WTC11 (cell line): ENCODE results near the gene PTP4A1. TPM values are rescaled to one million over a fixed set of nuclear protein-coding genes. Genes with fewer than 3 reads are reported as not detected.
A peak's percentile ranks its signal among the peaks of the same experiment; 100 is the strongest.
"Not testable (repeated sequence)": the region's sequence is repeated elsewhere in the genome, so short reads cannot be mapped to it uniquely, and the experiment has no call there.

ENCODE experiments used
- ATAC-seq: fragments of 200-7000 bp; cut with Tn5 transposase; 2 replicates; pipeline ENCODE4 v1.10.0; 2021; ENCODE audit warnings: mild to moderate bottlenecking, moderate library complexity
- CTCF ChIA-PET: fragments of 300-600 bp; sonication (Branson Sonifier 250); formaldehyde crosslinking; loops from one replicate; lab custom pipeline; 2021; ENCODE audit warnings: antibody characterized with exemption; lab: Charles Lee
- POLR2A ChIA-PET: fragments of 350-600 bp; sonication (Branson Sonifier 250); formaldehyde crosslinking; loops from one replicate; lab custom pipeline; 2021; ENCODE audit warnings: antibody characterized with exemption; lab: Charles Lee
- DNase-seq: peaks from one replicate; pipeline ENCODE4 v3.0.0; 2021; ENCODE audit warnings: low spot score
- H3K27ac Mint-ChIP-seq: 2 replicates; pipeline ENCODE4 v1.8.0; 2021; ENCODE audit warnings: mixed read lengths
- H3K27me3 Mint-ChIP-seq: 2 replicates; pipeline ENCODE4 v1.8.0; 2021; ENCODE audit warnings: low read depth, mild to moderate bottlenecking, moderate library complexity, mixed read lengths
- H3K36me3 Mint-ChIP-seq: 2 replicates; pipeline ENCODE4 v1.8.0; 2021; ENCODE audit warnings: mixed read lengths
- H3K4me1 Mint-ChIP-seq: 2 replicates; pipeline ENCODE4 v1.8.0; 2022; ENCODE audit warnings: mixed read lengths
- H3K4me3 Mint-ChIP-seq: 2 replicates; pipeline ENCODE4 v1.8.0; 2021; ENCODE audit warnings: mild to moderate bottlenecking, moderate library complexity, mixed read lengths
- H3K9me3 Mint-ChIP-seq: 2 replicates; pipeline ENCODE4 v1.8.0; 2021; ENCODE audit warnings: mixed read lengths
- AR ChIP-seq: fragments of 250-450 bp; sonication (Bioruptor Pico); IDR thresholded peaks from 2 replicates; pipeline ENCODE4 v1.9.0; 2021; ENCODE audit warnings: mild to moderate bottlenecking
- ATF3 ChIP-seq: sonication (generic); formaldehyde crosslinking; conservative IDR thresholded peaks from 2 replicates; pipeline ENCODE4 v1.8.1; 2022; ENCODE audit warnings: mild to moderate bottlenecking, missing genetic modification reagents
- CBFB ChIP-seq: sonication (generic); formaldehyde crosslinking; IDR thresholded peaks from 2 replicates; pipeline ENCODE4 v1.8.1; 2022; ENCODE audit warnings: mild to moderate bottlenecking, low read depth, missing genetic modification reagents
- E2F5 ChIP-seq: sonication (generic); formaldehyde crosslinking; IDR thresholded peaks from 2 replicates; pipeline ENCODE4 v1.8.1; 2022; ENCODE audit warnings: mild to moderate bottlenecking, moderate library complexity, missing genetic modification reagents
- ELF4 ChIP-seq: sonication (generic); formaldehyde crosslinking; IDR thresholded peaks from 2 replicates; pipeline ENCODE4 v1.8.1; 2022; ENCODE audit warnings: low read depth, mild to moderate bottlenecking, moderate library complexity, missing genetic modification reagents
- FOXP1 ChIP-seq: sonication (generic); formaldehyde crosslinking; IDR thresholded peaks from 2 replicates; pipeline ENCODE4 v1.8.0; 2022; ENCODE audit warnings: missing genetic modification reagents, mild to moderate bottlenecking, moderate library complexity, borderline replicate concordance
- FOXP4 ChIP-seq: sonication (generic); formaldehyde crosslinking; IDR thresholded peaks from 2 replicates; pipeline ENCODE4 v1.8.0; 2022; ENCODE audit warnings: mild to moderate bottlenecking, missing genetic modification reagents
- KAT7 ChIP-seq: sonication (generic); formaldehyde crosslinking; IDR thresholded peaks from 2 replicates; pipeline ENCODE4 v1.8.1; 2023; ENCODE audit warnings: missing genetic modification reagents, mild to moderate bottlenecking, borderline replicate concordance
- MAX ChIP-seq: sonication (generic); formaldehyde crosslinking; IDR thresholded peaks from 2 replicates; pipeline ENCODE4 v1.8.0; 2022; ENCODE audit warnings: mild to moderate bottlenecking, missing genetic modification reagents
- NFATC4 ChIP-seq: fragments of 250-450 bp; sonication (Bioruptor Pico); IDR thresholded peaks from 2 replicates; pipeline ENCODE4 v1.9.0; 2021; ENCODE audit warnings: mild to moderate bottlenecking
- NFE2L1 ChIP-seq: sonication (generic); formaldehyde crosslinking; IDR thresholded peaks from 2 replicates; pipeline ENCODE4 v1.8.1; 2023; ENCODE audit warnings: missing genetic modification reagents
- OVOL2 ChIP-seq: fragments of 250-450 bp; sonication (Bioruptor Pico); IDR thresholded peaks from 2 replicates; pipeline ENCODE4 v1.9.0; 2021; ENCODE audit warnings: mild to moderate bottlenecking, borderline replicate concordance
- PRRX2 ChIP-seq: fragments of 250-450 bp; sonication (Bioruptor Pico); IDR thresholded peaks from 2 replicates; pipeline ENCODE4 v1.8.0; 2021; ENCODE audit warnings: mild to moderate bottlenecking
- SMAD3 ChIP-seq: sonication (generic); formaldehyde crosslinking; IDR thresholded peaks from 2 replicates; pipeline ENCODE4 v1.8.0; 2022; ENCODE audit warnings: missing genetic modification reagents, mild to moderate bottlenecking, borderline replicate concordance
- SP1 ChIP-seq: sonication (generic); formaldehyde crosslinking; conservative IDR thresholded peaks from 2 replicates; pipeline ENCODE4 v1.8.1; 2022; ENCODE audit warnings: missing genetic modification reagents
- USF1 ChIP-seq: sonication (generic); formaldehyde crosslinking; IDR thresholded peaks from 2 replicates; pipeline ENCODE4 v1.8.0; 2022; ENCODE audit warnings: mild to moderate bottlenecking, missing genetic modification reagents
- ZBTB43 ChIP-seq: sonication (generic); formaldehyde crosslinking; IDR thresholded peaks from 2 replicates; pipeline ENCODE4 v1.8.1; 2023; ENCODE audit warnings: mild to moderate bottlenecking, missing genetic modification reagents
- ZNF232 ChIP-seq: sonication (generic); formaldehyde crosslinking; IDR thresholded peaks from 2 replicates; pipeline ENCODE4 v1.8.0; 2022; ENCODE audit warnings: mild to moderate bottlenecking, missing genetic modification reagents
- ZNF317 ChIP-seq: sonication (generic); formaldehyde crosslinking; IDR thresholded peaks from 2 replicates; pipeline ENCODE4 v1.8.1; 2023; ENCODE audit warnings: low read depth, mild to moderate bottlenecking, moderate library complexity, missing genetic modification reagents, borderline replicate concordance
- ZNF532 ChIP-seq: fragments of 250-450 bp; sonication (Bioruptor Pico); IDR thresholded peaks from 2 replicates; pipeline ENCODE4 v1.9.0; 2021; ENCODE audit warnings: mild to moderate bottlenecking, borderline replicate concordance
- total RNA-seq: library from RNA; stranded (reverse); gene quantifications from 3 replicates; pipeline ENCODE4 v1.2.3, GENCODE V29; 2021

The PTP4A1 gene
- total RNA-seq, 1 experiment from 2014 or later, result 56.9 TPM

- peak; percentile 40; the same call in 1 of the 2 replicates for TF ChIP-seq USF1
- TF ChIP-seq FOXP4, result peak; percentile 18; the same call in 1 of the 2 replicates
- TF ChIP-seq MAX, result peak; percentile 44; the same call in 1 of the 2 replicates
- no peak for TF ChIP-seq OVOL2 (CRISPR knock-in tag)
- TF ChIP-seq NFE2L1 (CRISPR knock-in tag), result peak; percentile 86
- TF ChIP-seq SP1 (CRISPR knock-in tag), result peak; percentile 92
- TF ChIP-seq ZNF532 (CRISPR knock-in tag), result no peak
- TF ChIP-seq E2F5 (CRISPR knock-in tag), result 0 out of 2 replicates have a peak, but pooled peaks have one; percentile 43
- TF ChIP-seq NFATC4 (CRISPR knock-in tag), result 0 out of 2 replicates have a peak, but pooled peaks have one; percentile 31
- TF ChIP-seq KAT7, result 0 out of 2 replicates have a peak, but pooled peaks have one; percentile 66
- peak; percentile 64; the same call in 1 of the 2 replicates for TF ChIP-seq SMAD3 (CRISPR knock-in tag)
These were observed at the start of gene PTP4A1, which contains the start of gene LOC128125822 (continued) for GRCh38 chr6:63572044-63572746.

DNA sequence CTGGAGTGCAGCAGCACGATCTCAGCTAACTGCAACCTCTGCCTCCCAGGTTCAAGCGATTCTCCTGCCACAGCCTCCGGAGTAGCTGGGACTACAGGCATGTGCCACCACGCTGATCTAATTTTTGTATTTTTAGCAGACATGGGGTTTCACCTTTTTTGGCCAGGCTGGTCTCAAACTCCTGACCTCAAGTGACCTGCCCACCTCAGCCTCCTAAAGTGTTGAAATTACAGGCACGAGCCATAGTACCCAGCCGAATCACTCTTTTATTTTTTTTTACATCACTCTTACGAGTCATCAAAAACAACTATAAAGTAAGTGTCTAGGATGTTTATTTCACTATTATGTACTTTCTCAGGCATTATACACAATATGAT lies 49.4 kb upstream of the PTP4A1 start:
- ATAC-seq, H3K4me3 Mint-ChIP-seq, CTCF ChIA-PET, H3K4me1 Mint-ChIP-seq, DNase-seq, H3K36me3 Mint-ChIP-seq, H3K27ac Mint-ChIP-seq: not testable (repeated sequence)
- peaks cover 15% of the 10 kb centered on the region for H3K9me3 Mint-ChIP-seq
- POLR2A ChIA-PET, result interaction anchor here (0.7 kb wide), 1 partner anchor 735 kb away, joined by 3 read pairs; no protein-coding TSS in a partner anchor
- H3K27me3 Mint-ChIP-seq, result peaks cover 10% of the 10 kb centered on the region

- DNase-seq (no peak), ATAC-seq (no peak)
- ChIA-PET POLR2A (no interaction called here), CTCF (no interaction called here)
- Mint-ChIP-seq H3K36me3 (no peaks in the 10 kb centered on the region; the same call in 1 of the 2 replicates), H3K27me3 (peaks cover 10% of the 10 kb centered on the region), H3K9me3 (peaks cover 15% of the 10 kb centered on the region)
- TF ChIP-seq ZBTB43 (CRISPR knock-in tag), result no peak
- no peak for TF ChIP-seq ATF3 (CRISPR knock-in tag)
- TF ChIP-seq AR (CRISPR knock-in tag), result no peak
- no peak for TF ChIP-seq ZNF317
- no peak for TF ChIP-seq ZNF232 (CRISPR knock-in tag)
- TF ChIP-seq PRRX2 (CRISPR knock-in tag), result no peak
- TF ChIP-seq ELF4 (CRISPR knock-in tag), result no peak
- no peak for TF ChIP-seq CBFB (CRISPR knock-in tag)
- no peak for TF ChIP-seq FOXP1
- TF ChIP-seq, all 79 proteins: peak for 0
- H3K27ac Mint-ChIP-seq, result no peak overlapping the region
- no peaks in the 10 kb centered on the region for H3K4me1 Mint-ChIP-seq
- H3K4me3 Mint-ChIP-seq, result no peak overlapping the region
These were observed 48.6 kb upstream of the PTP4A1 start for GRCh38 chr6:63523630-63524029.
